ENCODE data around the gene ZSCAN31.
"Not testable (repeated sequence)": the region's sequence is repeated elsewhere in the genome, so short reads cannot be mapped to it uniquely, and the experiment has no call there.

Gene ZSCAN31

GRCh38 chr6:28323813-28324424, 12.0 kb downstream of the ZSCAN31 start:
- no peak overlapping the region for H3K4me3 ChIP-seq (ENCODE audit: control insufficient read depth, low read depth, low read length)
- no peak for TF ChIP-seq CTCF (IDR thresholded peaks at IDR 0.05; ENCODE audit: control insufficient read depth, insufficient read depth, low read depth, low read length, missing control alignments)
- no peak for DNase-seq (ENCODE audit: low read depth)

GRCh38 chr6:28322661-28323060, 13.3 kb downstream of the ZSCAN31 start:
- DNase-seq (ENCODE audit: low read depth), result no peak
- H3K4me3 ChIP-seq (ENCODE audit: control insufficient read depth, low read depth, low read length), result no peak overlapping the region
- no peak for TF ChIP-seq CTCF (IDR thresholded peaks at IDR 0.05; ENCODE audit: control insufficient read depth, insufficient read depth, low read depth, low read length, missing control alignments)

GRCh38 chr6:28317866-28318265, 18.1 kb downstream of the ZSCAN31 start:
- DNase-seq (ENCODE audit: low read depth), result not testable (repeated sequence)

GRCh38 chr6:28315628-28316027, 20.3 kb downstream of the ZSCAN31 start:
- no peak overlapping the region for H3K4me3 ChIP-seq (ENCODE audit: control insufficient read depth, low read depth, low read length)
- TF ChIP-seq CTCF (IDR thresholded peaks at IDR 0.05; ENCODE audit: control insufficient read depth, insufficient read depth, low read depth, low read length, missing control alignments), result no peak
- DNase-seq (ENCODE audit: low read depth), result no peak

More at GRCh38 chr6:28317866-28318265, 18.1 kb downstream of the ZSCAN31 start:
- H3K4me3 ChIP-seq (ENCODE audit: control insufficient read depth, low read depth, low read length), result not testable (repeated sequence)

GRCh38 chr6:28312939-28313338, 23.0 kb downstream of the ZSCAN31 start:
- H3K4me3 ChIP-seq (ENCODE audit: control insufficient read depth, low read depth, low read length), result no peak overlapping the region
- no peak for TF ChIP-seq CTCF (IDR thresholded peaks at IDR 0.05; ENCODE audit: control insufficient read depth, insufficient read depth, low read depth, low read length, missing control alignments)
- no peak for DNase-seq (ENCODE audit: low read depth)

GRCh38 chr6:28311139-28311823, 24.7 kb downstream of the ZSCAN31 start:
- TF ChIP-seq CTCF (IDR thresholded peaks at IDR 0.05; ENCODE audit: control insufficient read depth, insufficient read depth, low read depth, low read length, missing control alignments), result no peak
- no peak for DNase-seq (ENCODE audit: low read depth)
- H3K4me3 ChIP-seq (ENCODE audit: control insufficient read depth, low read depth, low read length), result no peak overlapping the region

- H3K4me3 ChIP-seq (ENCODE audit: control insufficient read depth, low read depth, low read length); DNase-seq (ENCODE audit: low read depth): not testable (repeated sequence)
These were observed 29.6 kb downstream of the ZSCAN31 start for GRCh38 chr6:28306363-28306762.

Data from AG09309 (cell line).